KG1 (cell line): ENCODE measurements around the gene CAVIN1.
"Not testable (repeated sequence)": the region's sequence is repeated elsewhere in the genome, so short reads cannot be mapped to it uniquely, and the experiment has no call there.

ENCODE experiments used
- DNase-seq: peaks from one replicate; lab custom pipeline; 2025; lab: John Stamatoyannopoulos, UW

CAVIN1 gene

GRCh38 chr17:42431758-42432161 is 8.7 kb upstream of the CAVIN1 start:
- DNase-seq, result no peak

- no peak for DNase-seq
Measured at GRCh38 chr17:42429726-42430447, 6.8 kb upstream of the CAVIN1 start.

- DNase-seq, result peak; percentile 49
Measured at GRCh38 chr17:42428141-42428944, 5.3 kb upstream of the CAVIN1 start.

GRCh38 chr17:42424991-42425610 is 2.0 kb upstream of the CAVIN1 start:
- no peak for DNase-seq

GRCh38 chr17:42423766-42424165 is 710 bp upstream of the CAVIN1 start:
- DNase-seq, result no peak

GRCh38 chr17:42422412-42422957 is 571 bp downstream of the CAVIN1 start:
- no peak for DNase-seq

- DNase-seq, result no peak
Measured at GRCh38 chr17:42421507-42422338, 1.3 kb downstream of the CAVIN1 start.

GRCh38 chr17:42421136-42421506 is 1.9 kb downstream of the CAVIN1 start:
- no peak for DNase-seq

DNA sequence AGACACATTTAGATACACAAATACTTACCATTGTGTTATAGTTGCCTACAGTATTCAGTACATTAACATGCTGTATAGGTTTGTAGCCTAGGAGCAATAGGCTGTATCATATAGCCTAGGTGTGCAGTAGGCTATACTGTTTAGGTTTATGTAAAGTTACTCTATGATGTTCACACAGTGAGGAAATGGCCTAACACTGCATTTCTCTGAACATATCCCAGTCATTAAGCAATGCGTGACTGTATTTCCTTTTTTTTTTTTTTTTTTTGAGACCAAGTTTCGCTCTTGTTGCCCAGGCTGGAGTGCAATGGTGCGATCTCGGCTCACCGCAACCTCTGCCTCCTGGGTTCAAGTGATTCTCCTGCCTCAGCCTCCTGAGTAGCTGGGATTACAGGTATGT is 5.1 kb downstream of the CAVIN1 start:
- DNase-seq, result not testable (repeated sequence)

- DNase-seq, result peak; percentile 85
Measured at GRCh38 chr17:42414704-42415409, 8.2 kb downstream of the CAVIN1 start.

DNA sequence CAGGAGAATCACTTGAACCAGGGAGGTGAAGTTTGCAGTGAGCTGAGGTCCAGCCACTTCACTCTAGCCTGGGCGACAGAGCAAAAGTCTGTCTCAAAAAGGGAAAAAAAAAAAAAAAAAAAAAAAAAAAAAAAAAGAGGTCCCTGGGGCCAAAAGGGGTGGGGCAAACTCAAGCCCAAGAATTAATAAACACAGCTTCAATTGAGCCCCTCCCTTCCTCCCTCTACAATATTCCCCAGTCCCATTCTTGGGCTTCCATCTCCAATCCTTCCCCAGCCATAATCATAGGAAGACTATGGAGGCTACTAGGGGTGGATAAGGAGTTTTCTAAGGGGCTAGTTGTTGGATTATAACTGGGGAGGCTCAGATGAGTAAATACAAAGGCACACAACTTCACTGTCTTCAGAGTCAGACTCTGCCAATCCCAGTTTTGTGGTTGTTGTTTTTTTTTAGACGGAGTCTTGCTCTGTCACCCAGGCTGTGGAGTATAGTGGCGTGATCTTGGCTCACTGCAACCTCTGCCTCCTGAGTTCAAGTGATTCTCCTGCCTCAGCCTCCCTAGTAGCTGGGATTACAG is 9.5 kb downstream of the CAVIN1 start:
- no peak for DNase-seq

DNA sequence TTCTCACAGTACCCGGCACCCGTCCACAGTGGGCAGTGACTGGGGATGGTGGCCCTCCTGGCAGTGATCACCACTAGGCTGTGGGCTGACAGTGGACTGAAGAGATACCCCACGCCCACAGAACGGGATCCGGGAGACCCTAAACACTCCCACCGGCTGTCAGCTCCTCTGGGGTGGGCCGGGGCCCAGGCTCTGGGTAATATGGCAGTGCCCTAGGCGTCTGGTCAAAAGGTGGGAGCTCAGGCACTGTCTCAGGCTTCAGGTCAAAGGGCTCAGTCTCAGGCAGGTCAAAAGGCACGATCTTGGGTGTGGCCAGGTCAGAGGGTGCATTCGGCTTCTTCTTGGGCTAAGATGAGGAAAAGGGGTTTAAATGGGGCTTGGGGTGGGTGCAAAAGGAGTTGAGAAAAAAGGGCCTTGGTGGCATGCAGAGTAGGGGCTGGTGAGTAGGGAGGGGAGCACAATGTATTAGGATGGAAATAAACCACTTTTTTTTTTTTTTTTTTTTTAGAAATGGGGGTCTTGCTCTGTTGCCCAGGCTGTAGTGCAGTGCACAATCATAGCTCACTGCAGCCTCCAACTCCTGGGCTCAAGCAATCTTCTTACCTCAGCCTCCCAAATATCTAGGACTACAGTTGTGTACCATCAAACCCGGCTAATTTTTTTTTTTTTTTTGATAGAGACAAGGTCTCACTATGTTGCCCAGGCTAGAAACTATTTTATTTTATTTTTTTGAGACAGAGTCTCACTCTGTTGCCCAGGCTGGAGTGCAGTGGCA is 11.0 kb downstream of the CAVIN1 start:
- no peak for DNase-seq

DNA sequence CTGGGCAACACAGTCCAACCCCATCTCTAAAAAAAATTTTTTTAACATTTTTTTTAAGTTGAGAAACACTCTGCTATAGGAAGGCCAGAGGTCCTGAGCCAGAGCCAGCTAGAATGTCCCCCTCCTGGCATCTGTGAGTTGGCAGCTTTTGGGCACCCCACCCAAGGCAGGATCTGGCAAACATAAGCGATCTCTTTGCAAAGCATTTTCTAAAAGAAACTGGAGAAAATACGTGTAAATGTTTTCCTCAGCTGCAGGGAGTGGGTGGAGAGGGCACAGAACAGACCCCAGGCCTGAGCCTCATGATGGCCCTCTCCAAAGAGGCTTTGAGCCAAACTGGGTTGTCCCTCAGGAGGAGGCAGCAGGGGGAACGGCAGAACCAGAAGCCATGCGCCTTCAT is 11.7 kb downstream of the CAVIN1 start:
- no peak for DNase-seq

- no peak for DNase-seq
Measured at GRCh38 chr17:42410319-42410685, 12.8 kb downstream of the CAVIN1 start.

- no peak for DNase-seq
Measured at GRCh38 chr17:42409523-42410318, 13.3 kb downstream of the CAVIN1 start.

DNA sequence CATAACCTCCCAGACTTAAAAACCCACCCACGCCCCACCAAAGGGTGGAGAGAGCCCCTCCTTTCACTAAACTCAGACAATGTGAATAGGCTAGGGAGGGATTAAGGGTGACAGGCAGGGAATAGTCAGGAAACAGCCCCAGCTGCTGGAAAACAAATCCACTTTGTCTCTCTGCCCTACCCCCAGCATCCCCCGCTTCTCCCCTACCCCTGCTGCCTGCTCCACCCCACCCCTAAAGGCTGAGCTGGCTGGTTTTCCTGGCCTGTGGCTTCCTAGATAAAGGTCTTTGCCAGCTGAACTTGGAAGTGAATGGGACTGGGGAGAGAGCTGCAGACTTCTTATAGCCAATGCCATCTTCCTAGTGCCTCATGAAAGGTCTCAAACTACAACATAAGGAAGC is 15.0 kb downstream of the CAVIN1 start:
- DNase-seq, result no peak

- DNase-seq, result no peak
Measured at GRCh38 chr17:42407289-42407836, 15.7 kb downstream of the CAVIN1 start.

- no peak for DNase-seq
Measured at GRCh38 chr17:42406615-42407288, 16.3 kb downstream of the CAVIN1 start.
